RWPE2 (cell line): ENCODE measurements around the gene AP2A1.
A peak's percentile ranks its signal among the peaks of the same experiment; 100 is the strongest.

Source experiments
- ATAC-seq: fragments of 200-7000 bp; cut with Tn5 transposase; 3 replicates; pipeline ENCODE4 v1.9.1; 2021; ENCODE audit warnings: low read depth
- DNase-seq: peaks from one replicate; pipeline ENCODE4 v3.0.0-alpha.2; 2020; ENCODE audit warnings: low spot score
- H3K27ac ChIP-seq: fragments of 450-650 bp; 2 replicates; pipeline ENCODE4 v1.5.1; 2017; ENCODE audit warnings: mild to moderate bottlenecking; ENCODE audit not compliant: poor library complexity, severe bottlenecking
- H3K27me3 ChIP-seq: fragments of 250-450 bp; sonication (Bioruptor Pico); 2 replicates; pipeline ENCODE4 v1.5.1; 2021; ENCODE audit warnings: mild to moderate bottlenecking, moderate library complexity; ENCODE audit not compliant: insufficient read depth, poor library complexity, severe bottlenecking
- H3K36me3 ChIP-seq: fragments of 250-450 bp; sonication (Bioruptor Pico); 2 replicates; pipeline ENCODE4 v1.5.1; 2020; ENCODE audit warnings: low read depth, mild to moderate bottlenecking, moderate library complexity
- H3K4me1 ChIP-seq: fragments of 250-450 bp; sonication (Bioruptor Pico); 2 replicates; pipeline ENCODE4 v1.5.1; 2021; ENCODE audit warnings: mild to moderate bottlenecking, moderate library complexity; ENCODE audit not compliant: insufficient read depth, poor library complexity, severe bottlenecking
- H3K4me3 ChIP-seq: fragments of 250-450 bp; sonication (Bioruptor Pico); 2 replicates; pipeline ENCODE4 v1.5.1; 2021; ENCODE audit warnings: mild to moderate bottlenecking, moderate library complexity; ENCODE audit not compliant: severe bottlenecking
- H3K9me3 ChIP-seq: fragments of 250-450 bp; sonication (Bioruptor Pico); 2 replicates; pipeline ENCODE4 v1.5.1; 2021; ENCODE audit warnings: mild to moderate bottlenecking, moderate library complexity; ENCODE audit not compliant: severe bottlenecking
- TF ChIP-seq, protein P1 (sequence below): fragments of 450-650 bp; IDR thresholded peaks from one replicate; pipeline ENCODE4 v1.5.1; 2017; ENCODE audit warnings: mild to moderate bottlenecking, moderate library complexity; ENCODE audit not compliant: poor library complexity, severe bottlenecking

The AP2A1 gene

DNA sequence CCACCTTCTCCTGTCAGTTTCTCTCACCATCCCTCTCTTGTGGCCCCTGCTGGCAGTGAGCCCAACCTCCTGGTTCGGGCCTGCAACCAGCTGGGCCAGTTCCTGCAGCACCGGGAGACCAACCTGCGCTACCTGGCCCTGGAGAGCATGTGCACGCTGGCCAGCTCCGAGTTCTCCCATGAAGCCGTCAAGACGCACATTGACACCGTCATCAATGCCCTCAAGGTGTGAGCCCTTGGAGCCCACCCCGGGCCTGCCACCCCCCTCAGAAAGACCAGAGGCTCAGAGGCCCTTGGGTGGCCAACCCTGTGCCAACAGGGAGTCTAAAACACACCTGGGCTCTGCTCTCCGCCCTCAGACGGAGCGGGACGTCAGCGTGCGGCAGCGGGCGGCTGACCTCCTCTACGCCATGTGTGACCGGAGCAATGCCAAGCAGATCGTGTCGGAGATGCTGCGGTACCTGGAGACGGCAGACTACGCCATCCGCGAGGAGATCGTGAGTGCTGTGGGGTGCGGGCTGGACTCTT, 32.5 kb downstream of the AP2A1 start:
- no peak for DNase-seq
- peaks cover 66% of the 10 kb centered on the region for H3K36me3 ChIP-seq
- no peak overlapping the region for H3K27ac ChIP-seq

DNA sequence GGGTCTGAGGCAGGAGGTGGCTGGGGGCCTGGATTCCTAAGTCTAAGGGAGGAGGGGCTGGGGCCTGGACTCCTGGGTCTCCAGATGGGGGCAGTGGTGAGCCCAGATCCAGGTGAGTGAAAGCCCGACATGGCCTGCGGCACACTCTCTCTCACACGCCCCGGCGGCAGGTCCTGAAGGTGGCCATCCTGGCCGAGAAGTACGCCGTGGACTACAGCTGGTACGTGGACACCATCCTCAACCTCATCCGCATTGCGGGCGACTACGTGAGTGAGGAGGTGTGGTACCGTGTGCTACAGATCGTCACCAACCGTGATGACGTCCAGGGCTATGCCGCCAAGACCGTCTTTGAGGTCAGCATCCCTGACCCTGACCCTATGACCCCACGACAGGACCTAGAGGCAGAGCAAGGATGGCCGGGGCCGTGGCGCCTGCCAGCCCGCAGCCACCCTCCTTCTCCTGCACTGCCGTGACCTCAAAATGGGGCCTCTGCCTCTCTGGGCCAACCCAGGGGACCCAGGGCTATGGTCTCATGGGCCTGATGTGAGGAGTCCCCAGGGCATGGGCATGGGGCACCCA, 33.1 kb downstream of the AP2A1 start:
- Histone ChIP-seq H3K4me3 (no peak overlapping the region), H3K27ac (no peak overlapping the region), H3K36me3 (peaks cover 70% of the 10 kb centered on the region), H3K9me3 (no peaks in the 10 kb centered on the region), H3K27me3 (no peaks in the 10 kb centered on the region), H3K4me1 (no peaks in the 10 kb centered on the region)
- no peak for ATAC-seq
- TF ChIP-seq, protein P1, sequence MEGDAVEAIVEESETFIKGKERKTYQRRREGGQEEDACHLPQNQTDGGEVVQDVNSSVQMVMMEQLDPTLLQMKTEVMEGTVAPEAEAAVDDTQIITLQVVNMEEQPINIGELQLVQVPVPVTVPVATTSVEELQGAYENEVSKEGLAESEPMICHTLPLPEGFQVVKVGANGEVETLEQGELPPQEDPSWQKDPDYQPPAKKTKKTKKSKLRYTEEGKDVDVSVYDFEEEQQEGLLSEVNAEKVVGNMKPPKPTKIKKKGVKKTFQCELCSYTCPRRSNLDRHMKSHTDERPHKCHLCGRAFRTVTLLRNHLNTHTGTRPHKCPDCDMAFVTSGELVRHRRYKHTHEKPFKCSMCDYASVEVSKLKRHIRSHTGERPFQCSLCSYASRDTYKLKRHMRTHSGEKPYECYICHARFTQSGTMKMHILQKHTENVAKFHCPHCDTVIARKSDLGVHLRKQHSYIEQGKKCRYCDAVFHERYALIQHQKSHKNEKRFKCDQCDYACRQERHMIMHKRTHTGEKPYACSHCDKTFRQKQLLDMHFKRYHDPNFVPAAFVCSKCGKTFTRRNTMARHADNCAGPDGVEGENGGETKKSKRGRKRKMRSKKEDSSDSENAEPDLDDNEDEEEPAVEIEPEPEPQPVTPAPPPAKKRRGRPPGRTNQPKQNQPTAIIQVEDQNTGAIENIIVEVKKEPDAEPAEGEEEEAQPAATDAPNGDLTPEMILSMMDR = no peak
- no peak for DNase-seq

More for the DNA sequence above, 32.5 kb downstream of the AP2A1 start:
- TF ChIP-seq, protein P1 = no peak
- Histone ChIP-seq H3K4me3 (no peak overlapping the region), H3K4me1 (no peaks in the 10 kb centered on the region), H3K27me3 (no peaks in the 10 kb centered on the region), H3K9me3 (no peaks in the 10 kb centered on the region)
- no peak for ATAC-seq

DNA sequence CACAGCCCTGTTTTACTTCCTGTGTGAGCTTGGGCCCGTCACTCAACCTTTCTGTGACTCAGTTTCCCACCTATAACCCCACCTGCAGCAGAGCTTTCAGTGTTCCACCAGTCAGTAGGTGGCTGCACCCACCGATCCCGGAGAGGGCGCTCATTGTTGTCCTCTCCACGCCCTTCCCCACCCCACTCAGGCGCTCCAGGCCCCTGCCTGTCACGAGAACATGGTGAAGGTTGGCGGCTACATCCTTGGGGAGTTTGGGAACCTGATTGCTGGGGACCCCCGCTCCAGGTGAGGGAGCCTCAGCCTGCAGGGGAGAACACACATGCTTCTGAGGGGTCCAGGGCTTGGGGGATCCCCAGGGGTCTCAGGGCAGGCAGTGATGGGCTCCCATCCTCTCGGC, 34.0 kb downstream of the AP2A1 start:
- no peak overlapping the region for H3K27ac ChIP-seq
- DNase-seq (no peak), ATAC-seq (no peak)
- TF ChIP-seq, protein P1 = no peak
- no peaks in the 10 kb centered on the region for H3K9me3 ChIP-seq
- no peaks in the 10 kb centered on the region for H3K4me1 ChIP-seq
- no peaks in the 10 kb centered on the region for H3K27me3 ChIP-seq
- no peak overlapping the region for H3K4me3 ChIP-seq
- peaks cover 70% of the 10 kb centered on the region for H3K36me3 ChIP-seq

DNA sequence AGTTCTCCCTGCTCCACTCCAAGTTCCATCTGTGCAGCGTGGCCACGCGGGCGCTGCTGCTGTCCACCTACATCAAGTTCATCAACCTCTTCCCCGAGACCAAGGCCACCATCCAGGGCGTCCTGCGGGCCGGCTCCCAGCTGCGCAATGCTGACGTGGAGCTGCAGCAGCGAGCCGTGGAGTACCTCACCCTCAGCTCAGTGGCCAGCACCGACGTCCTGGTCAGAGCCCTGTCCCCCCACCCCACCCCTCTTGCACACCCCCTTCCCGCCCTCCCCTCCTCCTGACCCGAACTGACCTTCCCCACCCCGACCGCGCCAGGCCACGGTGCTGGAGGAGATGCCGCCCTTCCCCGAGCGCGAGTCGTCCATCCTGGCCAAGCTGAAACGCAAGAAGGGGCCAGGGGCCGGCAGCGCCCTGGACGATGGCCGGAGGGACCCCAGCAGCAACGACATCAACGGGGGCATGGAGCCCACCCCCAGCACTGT, 34.6 kb downstream of the AP2A1 start:
- H3K36me3 ChIP-seq = peaks cover 66% of the 10 kb centered on the region
- H3K4me1 ChIP-seq = no peaks in the 10 kb centered on the region
- ATAC-seq = no peak
- H3K27me3 ChIP-seq = no peaks in the 10 kb centered on the region
- TF ChIP-seq, protein P1 = no peak
- H3K27ac ChIP-seq = no peak overlapping the region
- H3K4me3 ChIP-seq = no peak overlapping the region
- H3K9me3 ChIP-seq = no peaks in the 10 kb centered on the region
- DNase-seq = peak; percentile 58

DNA sequence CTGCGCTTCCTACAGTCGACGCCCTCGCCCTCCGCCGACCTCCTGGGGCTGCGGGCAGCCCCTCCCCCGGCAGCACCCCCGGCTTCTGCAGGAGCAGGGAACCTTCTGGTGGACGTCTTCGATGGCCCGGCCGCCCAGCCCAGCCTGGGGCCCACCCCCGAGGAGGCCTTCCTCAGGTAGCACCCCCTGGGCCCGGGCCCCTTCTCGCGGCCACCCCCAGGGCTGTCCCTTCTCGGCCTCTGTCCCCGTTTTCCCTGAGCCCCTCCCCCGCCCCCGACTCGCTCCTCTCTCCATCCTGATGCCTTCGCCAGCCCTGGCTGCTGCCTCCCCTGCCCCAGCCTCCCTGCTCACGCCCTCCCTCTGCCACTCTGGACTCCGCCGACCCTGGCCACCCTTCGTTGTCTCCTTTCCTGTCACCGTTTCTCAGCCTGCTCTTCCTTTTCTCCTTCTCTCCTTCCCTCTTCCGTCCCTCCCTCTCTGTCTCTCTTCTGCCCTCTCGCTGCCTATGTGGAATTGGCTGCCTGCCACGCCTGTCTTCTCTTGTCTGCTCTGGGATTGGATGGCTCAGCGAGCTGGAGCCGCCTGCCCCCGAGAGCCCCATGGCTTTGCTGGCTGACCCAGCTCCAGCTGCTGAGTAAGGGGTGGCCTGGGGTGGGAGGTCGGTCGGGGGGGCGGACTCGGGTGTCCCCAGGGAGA, 35.3 kb downstream of the AP2A1 start:
- no peak overlapping the region for H3K27ac ChIP-seq
- no peaks in the 10 kb centered on the region for H3K9me3 ChIP-seq
- ATAC-seq = no peak
- DNase-seq = peak; percentile 68
- H3K4me3 ChIP-seq = no peak overlapping the region
- no peaks in the 10 kb centered on the region for H3K27me3 ChIP-seq
- H3K36me3 ChIP-seq = peaks cover 60% of the 10 kb centered on the region
- no peaks in the 10 kb centered on the region for H3K4me1 ChIP-seq
- TF ChIP-seq, protein P1 = no peak
